HK-2 (cell line): Measurements from ENCODE around the gene LMO7.

Experiments
- DNase-seq: peaks from one replicate; pipeline ENCODE4 v3.0.0-alpha.2; 2018; ENCODE audit not compliant: unreplicated experiment

The LMO7 gene

GRCh38 chr13:75635828-75636435 is at the start of gene LMO7:
LMO7 (plus strand) TSS chr13:75636330; CDS start chr13:75636658, 328 bp downstream.
- DNase-seq = peak; percentile 70

- no peak for DNase-seq
These were observed 48.5 kb upstream of the LMO7 start for GRCh38 chr13:75587679-75588078.

GRCh38 chr13:75596657-75597182 is 39.4 kb upstream of the LMO7 start:
- no peak for DNase-seq

- DNase-seq = no peak
These were observed 35.8 kb upstream of the LMO7 start for GRCh38 chr13:75600371-75600770.

GRCh38 chr13:75603038-75603437 is 33.1 kb upstream of the LMO7 start:
- DNase-seq = no peak

- DNase-seq = no peak
These were observed 28.7 kb upstream of the LMO7 start for GRCh38 chr13:75607447-75607846.

GRCh38 chr13:75610466-75610865 is 25.7 kb upstream of the LMO7 start:
- no peak for DNase-seq

GRCh38 chr13:75612354-75612753 is 23.8 kb upstream of the LMO7 start:
- DNase-seq = no peak

- DNase-seq = no peak
These were observed 18.9 kb upstream of the LMO7 start for GRCh38 chr13:75617230-75617629.

GRCh38 chr13:75618308-75618707 is 17.8 kb upstream of the LMO7 start:
- no peak for DNase-seq

- DNase-seq = no peak
These were observed 16.1 kb upstream of the LMO7 start for GRCh38 chr13:75620020-75620419.

GRCh38 chr13:75621147-75621546 is 15.0 kb upstream of the LMO7 start:
- DNase-seq = no peak

GRCh38 chr13:75628801-75629200 is 7.3 kb upstream of the LMO7 start:
- no peak for DNase-seq

- DNase-seq = no peak
These were observed 2.8 kb upstream of the LMO7 start for GRCh38 chr13:75633285-75633684.

- peak; percentile 5 for DNase-seq
These were observed 866 bp upstream of the LMO7 start for GRCh38 chr13:75635101-75635827.

- peak; percentile 45 for DNase-seq
These were observed 478 bp downstream of the LMO7 start for GRCh38 chr13:75636436-75637180.

- no peak for DNase-seq
These were observed 1.1 kb downstream of the LMO7 start for GRCh38 chr13:75637181-75637750.

- no peak for DNase-seq
These were observed 3.3 kb downstream of the LMO7 start for GRCh38 chr13:75639454-75639853.

GRCh38 chr13:75641026-75641425 is 4.9 kb downstream of the LMO7 start:
- no peak for DNase-seq

GRCh38 chr13:75643182-75643581 is 7.1 kb downstream of the LMO7 start:
- no peak for DNase-seq

- DNase-seq = no peak
These were observed 7.6 kb downstream of the LMO7 start for GRCh38 chr13:75643693-75644092.

- DNase-seq = no peak
These were observed 9.0 kb downstream of the LMO7 start for GRCh38 chr13:75645141-75645540.
